NCI-H82 treated with DMSO at 0.1 percent for 48 hours (cell line): Measurements from ENCODE around the gene KLRC2.
"Not testable (repeated sequence)": the region's sequence is repeated elsewhere in the genome, so short reads cannot be mapped to it uniquely, and the experiment has no call there.

Source experiments
- DNase-seq: peaks from one replicate; lab custom pipeline; 2025; ENCODE audit not compliant: unreplicated experiment; lab: John Stamatoyannopoulos, UW

Gene KLRC2

DNA sequence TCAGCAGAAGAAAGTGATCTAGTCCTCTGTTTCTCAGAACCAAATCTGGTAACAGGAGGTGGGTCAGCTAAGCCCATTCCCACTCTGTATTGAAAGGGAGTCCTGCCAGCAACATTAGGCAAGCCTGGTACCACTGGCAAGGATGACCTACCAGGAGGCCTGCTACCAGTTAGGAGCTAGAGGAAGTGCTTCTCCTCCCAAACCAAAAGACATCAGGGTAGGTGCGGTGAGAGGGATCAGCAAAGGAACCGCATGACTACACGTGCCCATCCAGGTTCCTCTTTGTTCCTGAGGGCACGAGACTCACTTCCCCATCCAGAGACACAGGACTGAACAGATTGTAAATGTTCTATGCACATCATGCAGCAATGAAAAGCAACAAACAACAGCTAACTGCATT, 29.1 kb downstream of the KLRC2 start:
- DNase-seq, result no peak

DNA sequence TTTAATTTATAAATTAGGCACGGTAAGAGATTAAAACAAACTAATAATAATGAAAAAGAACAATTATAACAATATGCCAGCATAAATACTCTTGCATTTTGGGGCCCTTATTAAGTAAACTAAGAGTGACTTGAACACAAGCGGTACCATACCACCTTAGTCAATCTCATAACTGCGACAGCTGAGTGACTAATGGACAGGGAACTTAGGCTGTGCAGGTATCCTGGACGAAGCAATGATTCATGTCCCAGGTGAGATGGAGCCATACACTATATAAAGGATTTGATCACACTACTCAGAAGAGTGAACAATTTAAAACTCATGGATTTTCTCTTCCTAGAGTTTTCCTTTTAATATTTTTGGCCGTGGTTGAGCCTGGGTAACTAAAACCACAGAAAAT, 30.5 kb downstream of the KLRC2 start:
- no peak for DNase-seq

DNA sequence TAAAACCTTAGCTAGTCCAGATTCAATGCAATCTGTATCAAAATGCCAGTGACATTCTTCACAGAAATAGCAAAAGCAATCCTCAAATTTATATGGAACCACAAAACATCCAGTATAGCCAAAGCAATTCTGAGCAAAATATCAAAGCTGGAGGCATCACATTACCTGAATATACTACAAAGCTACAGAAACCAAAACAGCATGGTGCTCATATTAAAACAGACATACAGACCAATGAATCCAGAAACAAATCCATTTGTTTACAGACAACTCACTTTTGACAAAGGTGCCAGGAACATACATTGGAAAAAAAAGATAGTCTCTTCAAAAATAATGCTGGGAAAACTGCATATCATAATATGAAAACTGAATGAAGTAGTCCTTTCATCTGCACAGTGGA, 31.0 kb downstream of the KLRC2 start:
- no peak for DNase-seq

DNA sequence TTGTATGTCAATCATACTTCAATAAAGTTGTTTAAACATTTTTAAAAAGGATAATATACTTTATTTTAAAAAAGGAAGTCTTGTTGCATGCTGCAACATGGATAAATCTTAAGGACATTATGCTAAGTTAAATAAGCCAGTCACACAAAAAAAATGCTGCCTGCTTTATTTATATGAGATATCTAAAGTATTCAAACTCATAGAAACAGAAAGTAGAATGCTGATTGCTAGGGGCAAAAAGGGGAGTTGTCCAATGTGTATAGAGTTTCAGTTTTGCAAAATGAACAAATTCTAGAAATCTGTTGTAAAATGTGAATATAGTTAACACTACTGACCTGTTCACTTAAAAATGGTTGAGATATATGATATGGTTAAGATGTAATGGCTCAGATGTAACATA, 35.0 kb downstream of the KLRC2 start:
- no peak for DNase-seq

DNA sequence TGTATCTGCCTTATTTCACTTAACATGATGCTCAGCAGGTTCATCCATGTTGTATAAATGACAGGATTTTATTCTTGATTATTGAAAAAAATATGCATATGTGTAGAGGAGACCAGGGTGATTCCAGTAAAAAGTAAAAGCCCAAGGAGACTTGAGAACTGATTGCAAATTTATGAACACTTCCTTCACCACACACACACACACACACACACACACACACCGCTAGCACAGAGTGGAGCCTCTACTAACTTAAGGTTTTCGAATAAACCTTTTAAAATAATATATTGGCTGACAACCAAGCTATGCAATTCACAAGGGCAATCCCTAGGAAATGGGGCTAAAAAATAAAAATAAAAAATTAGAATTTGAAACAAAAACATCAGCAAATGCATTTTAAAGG, 37.6 kb downstream of the KLRC2 start:
- no peak for DNase-seq

DNA sequence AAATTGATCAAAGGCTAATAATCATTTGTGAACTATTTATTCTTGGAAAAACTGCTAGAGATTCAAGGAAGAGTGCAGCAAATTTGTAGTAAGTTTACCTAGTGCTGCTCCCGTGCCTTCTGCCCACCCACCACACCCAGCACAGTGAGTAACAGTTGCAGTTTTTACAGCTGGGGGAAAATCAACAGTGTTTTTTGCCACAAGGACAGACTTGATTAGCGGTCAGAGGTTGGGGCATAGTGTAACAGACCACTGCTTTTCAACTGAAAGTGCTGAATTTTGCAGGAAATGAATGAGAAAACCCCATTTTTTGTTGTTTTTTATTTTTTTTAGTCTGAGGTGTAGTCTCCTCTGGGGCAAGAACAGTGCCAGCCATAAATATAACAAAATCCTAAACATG, 38.5 kb downstream of the KLRC2 start:
- no peak for DNase-seq

DNA sequence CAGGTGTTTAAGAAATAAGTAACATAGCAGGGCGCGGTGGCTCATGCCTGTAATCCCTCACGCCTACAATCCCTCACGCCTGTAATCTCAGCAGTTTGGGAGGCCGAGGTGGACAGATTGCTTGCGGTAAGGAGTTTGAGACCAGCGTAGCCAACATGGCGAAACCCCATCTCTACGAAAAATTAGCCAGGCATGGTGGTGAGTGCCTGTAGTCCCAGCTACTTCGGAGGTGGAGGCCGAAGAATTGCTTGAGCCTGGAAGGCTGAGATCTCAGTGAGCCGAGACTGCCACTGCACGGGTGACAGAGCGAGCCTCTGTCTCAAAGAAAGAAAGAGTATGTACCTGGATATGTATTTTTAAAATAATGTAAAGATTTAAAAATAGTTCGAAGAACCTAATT, 39.6 kb downstream of the KLRC2 start:
- DNase-seq, result not testable (repeated sequence)

DNA sequence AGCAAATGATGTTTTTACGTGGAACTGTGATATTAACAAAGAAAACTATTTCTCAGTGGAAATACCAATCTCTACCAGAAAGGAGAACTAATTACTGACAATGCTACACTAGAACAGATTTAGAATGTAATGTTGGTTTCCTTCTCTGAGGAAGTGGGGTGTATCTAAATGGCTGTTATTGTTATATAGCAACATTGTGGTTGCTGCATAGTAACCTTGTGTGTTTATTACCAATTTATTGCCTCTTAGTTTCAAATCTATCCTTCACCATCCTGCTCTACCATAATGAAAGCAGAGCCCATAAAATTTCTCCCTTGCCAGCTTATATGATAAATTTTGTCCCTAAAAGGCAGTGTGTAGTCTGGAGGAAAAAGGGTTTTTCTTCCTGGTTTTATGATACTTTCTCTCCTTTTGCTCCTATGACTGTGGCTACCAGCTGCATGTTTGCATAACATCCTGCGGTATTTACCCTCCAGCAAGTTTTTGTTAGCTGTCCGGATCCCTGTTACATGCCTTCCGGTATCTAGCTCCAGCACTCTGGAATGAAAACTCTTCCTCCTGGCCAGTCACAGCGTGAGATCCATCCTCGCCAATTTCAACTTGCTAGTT, 40.3 kb downstream of the KLRC2 start:
- DNase-seq, result no peak

DNA sequence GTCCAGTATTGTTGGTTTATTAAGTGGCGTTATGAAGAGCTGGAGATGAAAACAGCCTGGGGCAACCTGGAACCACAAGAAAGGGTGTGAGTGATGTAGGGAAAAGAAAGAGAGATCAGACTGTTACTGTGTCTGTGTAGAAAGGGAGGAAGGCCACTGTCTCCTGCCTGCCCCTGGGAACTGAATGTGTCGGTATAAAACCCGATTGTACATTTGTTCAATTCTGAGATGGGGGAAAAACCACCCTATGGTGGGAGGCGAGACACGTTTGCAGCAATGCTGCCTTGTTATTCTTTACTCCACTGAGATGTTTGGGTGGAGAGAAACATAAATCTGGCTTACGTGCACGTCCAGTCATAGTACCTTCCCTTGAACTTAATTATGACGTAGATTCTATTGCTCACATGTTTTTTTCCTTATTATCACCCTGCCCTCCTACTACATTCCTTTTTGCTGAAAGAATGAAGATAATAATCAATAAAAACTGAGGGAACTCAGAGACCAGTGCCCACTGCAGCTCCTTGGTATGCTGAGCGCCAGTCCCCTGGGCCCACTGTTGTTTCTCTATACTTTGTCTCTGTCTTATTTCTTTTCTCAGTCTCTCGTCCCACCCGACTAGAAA, 41.2 kb downstream of the KLRC2 start:
- DNase-seq, result not testable (repeated sequence)

DNA sequence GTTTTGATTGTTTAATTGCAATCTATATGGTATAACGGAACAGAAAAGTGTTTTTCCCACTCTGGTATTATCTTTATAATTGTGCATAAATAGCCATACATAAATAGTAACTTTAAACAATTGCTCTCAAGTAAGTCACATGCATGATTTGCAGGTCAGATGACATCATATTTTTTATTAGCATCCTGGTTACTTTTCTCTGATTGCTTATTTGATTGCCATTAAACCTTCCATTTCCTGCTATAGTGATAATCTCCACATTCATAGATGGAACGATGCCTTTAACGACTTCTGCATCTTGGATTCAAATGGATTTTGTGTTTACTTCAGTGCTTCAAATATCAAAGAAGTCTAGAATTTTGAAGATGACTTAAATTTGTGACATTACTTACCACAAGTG, 42.5 kb downstream of the KLRC2 start:
- DNase-seq, result no peak

DNA sequence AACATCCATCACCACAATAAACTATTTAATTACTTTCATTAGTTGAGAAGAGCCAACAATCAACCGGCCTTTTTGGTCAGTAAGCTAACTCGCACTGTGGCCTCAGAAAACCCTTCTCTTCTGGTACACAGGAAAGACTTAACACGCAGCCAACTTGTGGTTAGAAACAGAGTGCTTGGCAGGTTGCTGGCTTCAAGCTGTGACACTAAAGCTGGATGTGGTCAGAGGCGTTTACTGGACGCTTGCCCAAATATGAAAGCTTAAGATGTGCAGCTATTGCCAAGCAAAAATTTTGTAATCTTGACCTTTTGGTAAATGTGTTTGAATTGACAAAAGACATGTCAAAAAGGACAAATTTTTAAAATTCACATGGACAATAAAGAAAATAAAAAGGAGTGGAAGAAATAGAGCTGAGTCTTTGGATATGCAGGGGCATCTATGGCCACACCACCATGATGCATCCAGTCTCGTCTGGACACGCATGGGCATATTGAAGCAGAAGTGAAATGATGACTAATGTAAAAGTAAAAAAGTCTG, 43.3 kb downstream of the KLRC2 start:
- DNase-seq, result no peak

DNA sequence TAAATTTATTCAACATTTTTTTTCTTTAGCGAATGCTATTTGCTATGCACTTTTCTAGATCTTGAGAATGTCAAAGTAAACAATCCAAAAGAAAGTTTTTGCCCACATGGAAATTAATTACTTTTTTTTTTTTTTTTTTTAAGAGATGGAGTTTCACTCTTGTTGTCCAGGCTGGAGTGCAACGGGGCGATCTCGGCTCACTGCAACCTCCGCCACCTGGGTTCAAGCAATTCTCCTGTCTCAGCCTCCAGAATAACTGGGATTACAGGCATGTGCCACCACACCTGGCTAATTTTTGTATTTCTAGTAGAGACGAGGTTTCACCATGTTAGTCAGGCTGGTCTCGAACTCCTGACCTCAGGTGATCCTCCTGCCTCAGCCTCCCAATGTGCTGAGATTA, 44.8 kb downstream of the KLRC2 start:
- DNase-seq, result not testable (repeated sequence)

DNA sequence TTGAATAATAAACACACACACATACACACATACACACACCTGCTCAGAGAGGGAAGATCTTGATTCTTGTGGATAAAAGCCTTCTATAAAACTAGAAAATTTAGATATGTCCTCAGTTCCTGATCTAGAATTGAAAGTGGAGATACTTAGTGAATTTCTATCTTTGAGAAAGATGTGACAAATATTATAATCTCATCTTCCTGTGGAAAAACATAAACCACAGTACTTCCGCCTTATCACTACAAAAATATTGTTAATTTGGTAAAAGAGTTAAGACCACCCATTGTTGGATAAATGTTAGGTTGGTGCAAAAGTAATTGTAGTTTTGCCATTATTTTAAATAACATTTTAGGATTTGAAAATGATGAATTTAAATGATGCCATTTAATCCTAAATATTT, 45.9 kb downstream of the KLRC2 start, which contains the start of gene KLRK1:
Gene KLRK1 (minus strand): TSS at position 138 of the 400 bp plus-strand sequence. CDS start 1,231 bp downstream, outside the sequence.
- DNase-seq, result no peak

DNA sequence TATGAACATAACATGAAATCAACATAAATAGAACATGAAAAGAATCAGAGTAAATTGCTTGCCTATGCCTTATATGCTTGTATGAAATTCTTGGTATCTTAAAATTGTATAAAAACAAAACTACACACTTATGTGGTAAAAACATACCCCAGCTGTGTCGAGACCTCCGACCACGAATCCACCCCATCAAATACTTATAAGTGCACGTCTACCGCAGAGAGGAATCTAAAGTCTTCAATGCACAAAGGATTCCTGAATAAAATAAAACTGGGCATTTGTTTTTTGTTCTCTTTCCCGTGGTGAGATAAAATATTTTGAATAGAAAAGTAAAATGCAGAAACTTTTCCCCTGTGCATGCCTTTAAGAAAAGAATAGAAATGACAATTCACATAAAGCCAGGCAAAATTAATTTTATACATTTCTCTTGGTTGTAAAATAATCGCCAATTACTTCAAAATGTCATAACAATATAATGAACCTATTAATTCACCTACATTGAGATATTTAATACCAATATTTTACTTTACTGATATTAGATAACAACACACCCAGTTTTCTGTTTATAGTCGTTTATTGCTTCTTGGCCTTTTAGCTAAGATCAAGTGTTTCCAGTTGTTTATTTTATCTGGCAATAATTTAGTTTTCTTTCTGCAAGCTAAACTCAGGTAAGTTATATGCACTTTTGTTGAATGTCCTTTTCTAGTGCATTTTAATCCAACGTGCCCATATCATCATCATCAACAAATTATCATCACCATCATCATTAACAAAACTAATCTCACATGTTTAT, 47.0 kb downstream of the KLRC2 start:
- DNase-seq, result no peak

DNA sequence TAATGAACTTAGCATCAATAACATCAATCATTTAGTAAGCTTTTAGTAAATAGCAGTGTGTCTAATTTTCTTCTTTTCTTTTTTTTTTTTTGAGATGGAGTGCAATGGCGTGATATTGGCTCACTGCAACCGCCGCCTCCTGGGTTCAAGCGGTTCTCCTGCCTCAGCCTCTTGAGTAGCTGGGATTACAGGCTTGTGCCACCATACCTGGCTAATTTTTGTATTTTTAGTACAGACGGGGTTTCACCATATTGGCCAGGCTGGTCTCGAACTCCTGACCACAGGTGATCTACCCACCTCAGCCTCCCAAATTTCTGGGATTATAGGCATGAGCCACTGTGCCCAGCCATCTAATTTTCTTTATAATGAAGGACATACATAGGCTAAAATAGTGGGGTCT, 48.3 kb downstream of the KLRC2 start:
- not testable (repeated sequence) for DNase-seq

DNA sequence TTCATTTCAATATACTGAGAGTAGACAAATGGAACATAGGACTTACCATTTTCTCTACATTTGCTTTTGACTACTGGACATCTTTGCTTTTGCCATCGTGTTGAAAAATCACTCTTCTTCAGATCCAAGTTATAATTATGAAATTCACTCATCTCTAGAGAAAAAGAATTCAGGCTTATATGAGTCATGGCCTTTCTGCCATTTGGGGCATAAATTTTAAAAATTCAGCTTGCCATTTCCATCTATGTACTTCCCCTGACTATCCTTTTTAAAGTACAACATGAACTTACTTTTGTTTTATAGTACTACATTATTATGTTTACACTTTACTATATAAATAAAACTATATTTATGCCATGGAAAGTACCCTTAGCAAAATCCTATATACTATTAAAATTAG, 49.0 kb downstream of the KLRC2 start:
- DNase-seq, result no peak

DNA sequence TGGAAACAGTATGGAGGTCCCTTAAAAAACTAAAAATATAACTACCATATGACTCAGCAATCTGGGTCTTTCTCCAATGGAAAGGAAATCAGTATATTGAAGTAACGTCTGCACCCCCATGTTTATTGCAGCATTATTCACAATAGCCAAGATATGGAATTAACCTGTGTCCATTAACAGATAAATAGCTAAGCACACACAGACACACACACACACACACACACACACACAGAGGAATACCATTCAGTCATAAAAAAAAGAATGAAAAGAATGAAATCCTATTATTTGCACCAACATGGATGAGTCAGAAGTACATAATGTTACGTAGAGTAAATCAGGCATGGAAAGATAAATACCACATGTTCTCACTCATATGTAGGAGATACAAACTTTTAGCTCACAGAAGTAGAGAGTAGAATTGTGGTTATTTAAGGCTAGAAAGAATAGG, 50.6 kb downstream of the KLRC2 start:
- DNase-seq, result no peak

DNA sequence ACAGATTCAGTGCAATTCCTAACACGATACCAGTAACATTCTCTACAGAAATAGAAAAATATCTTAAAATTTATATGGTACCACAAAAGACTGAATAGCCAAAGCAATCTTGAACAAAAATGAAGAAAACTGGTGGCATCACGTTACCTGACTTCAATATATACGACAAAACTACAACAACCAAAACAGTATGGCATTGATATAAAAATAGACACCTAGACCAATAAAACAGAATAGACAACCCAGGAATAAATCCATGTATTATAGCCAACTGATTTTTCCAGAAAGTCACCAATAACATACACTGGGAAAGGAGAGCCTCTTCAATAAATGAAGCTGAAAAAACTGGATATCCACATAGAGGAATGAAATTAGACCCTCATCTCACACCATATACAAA, 51.6 kb downstream of the KLRC2 start:
- DNase-seq, result no peak

DNA sequence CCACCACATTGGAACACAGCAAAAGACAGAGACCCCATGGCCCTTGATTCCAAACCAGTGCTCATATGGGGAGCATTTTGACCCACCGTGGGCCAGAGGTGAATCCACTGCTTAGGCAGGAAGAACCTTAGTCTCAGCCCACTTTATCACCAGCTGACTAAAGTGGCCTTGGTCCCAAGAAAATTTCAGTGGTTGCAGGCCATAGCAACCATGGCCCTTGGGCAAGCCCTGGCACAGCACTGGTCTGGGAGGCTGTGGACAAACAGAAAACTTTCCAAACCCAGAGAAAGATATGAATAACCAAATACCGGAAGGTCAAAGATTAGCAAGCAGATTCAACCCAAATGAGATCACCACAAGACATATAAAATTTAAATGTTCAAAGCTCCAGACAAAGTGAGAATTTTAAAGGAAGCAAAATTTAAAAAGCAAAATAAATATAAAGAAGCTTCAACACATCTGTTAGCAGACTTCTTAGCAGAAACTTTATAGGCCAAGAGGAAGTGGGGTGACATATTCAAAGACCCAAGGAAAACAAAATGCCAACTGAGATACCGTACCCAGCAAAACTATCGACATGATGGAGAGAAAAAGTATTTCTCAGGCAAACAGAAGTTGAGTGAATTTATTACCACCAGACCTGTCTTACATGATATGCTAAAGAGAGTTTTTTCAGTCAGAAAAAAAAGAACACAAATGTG, 53.7 kb downstream of the KLRC2 start:
- DNase-seq, result no peak
